Measurements from ENCODE around the gene ZNF808. TPM values are rescaled to one million over a fixed set of nuclear protein-coding genes. Genes with fewer than 3 reads are reported as not detected.

Gene ZNF808
- total RNA-seq, 2 donors from 2014 or later = 27.9 to 28.7 TPM

DNA sequence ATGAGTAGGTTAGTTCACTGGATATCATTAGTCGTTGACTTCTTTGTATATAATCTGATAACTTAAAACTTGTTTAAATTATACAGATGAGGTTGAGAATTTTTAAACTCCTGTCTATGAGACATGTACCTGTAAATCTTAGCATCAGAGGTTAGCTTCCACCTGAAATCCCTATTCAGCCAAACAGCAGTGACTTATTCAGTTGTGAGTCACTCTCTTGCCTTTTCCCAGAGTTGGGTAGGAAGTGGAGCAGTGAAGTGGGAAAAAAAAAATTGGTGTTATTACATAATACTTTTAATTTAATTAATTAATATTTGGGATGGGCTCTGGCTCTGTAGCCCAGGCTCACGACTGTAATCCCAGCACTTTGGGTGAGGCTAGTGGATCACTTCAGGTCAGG, 75.5 kb downstream of the ZNF808 start:
- no peak overlapping the region for H3K27ac ChIP-seq
- intact Hi-C loops (cut with DNase I) = no loop called here
- H3K4me3 ChIP-seq = no peak overlapping the region
- no peaks in the 10 kb centered on the region for H3K36me3 ChIP-seq
- TF ChIP-seq, protein P1, sequence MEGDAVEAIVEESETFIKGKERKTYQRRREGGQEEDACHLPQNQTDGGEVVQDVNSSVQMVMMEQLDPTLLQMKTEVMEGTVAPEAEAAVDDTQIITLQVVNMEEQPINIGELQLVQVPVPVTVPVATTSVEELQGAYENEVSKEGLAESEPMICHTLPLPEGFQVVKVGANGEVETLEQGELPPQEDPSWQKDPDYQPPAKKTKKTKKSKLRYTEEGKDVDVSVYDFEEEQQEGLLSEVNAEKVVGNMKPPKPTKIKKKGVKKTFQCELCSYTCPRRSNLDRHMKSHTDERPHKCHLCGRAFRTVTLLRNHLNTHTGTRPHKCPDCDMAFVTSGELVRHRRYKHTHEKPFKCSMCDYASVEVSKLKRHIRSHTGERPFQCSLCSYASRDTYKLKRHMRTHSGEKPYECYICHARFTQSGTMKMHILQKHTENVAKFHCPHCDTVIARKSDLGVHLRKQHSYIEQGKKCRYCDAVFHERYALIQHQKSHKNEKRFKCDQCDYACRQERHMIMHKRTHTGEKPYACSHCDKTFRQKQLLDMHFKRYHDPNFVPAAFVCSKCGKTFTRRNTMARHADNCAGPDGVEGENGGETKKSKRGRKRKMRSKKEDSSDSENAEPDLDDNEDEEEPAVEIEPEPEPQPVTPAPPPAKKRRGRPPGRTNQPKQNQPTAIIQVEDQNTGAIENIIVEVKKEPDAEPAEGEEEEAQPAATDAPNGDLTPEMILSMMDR (IDR thresholded peaks at IDR 0.05) = no peak
- no peak for DNase-seq
- H3K27me3 ChIP-seq = no peaks in the 10 kb centered on the region
- H3K9me3 ChIP-seq = no peaks in the 10 kb centered on the region
- no peak overlapping the region for H3K9ac ChIP-seq (ENCODE audit: low read depth in 2 of 2, low read length in 2 of 2)
- H3K4me1 ChIP-seq = no peaks in the 10 kb centered on the region

DNA sequence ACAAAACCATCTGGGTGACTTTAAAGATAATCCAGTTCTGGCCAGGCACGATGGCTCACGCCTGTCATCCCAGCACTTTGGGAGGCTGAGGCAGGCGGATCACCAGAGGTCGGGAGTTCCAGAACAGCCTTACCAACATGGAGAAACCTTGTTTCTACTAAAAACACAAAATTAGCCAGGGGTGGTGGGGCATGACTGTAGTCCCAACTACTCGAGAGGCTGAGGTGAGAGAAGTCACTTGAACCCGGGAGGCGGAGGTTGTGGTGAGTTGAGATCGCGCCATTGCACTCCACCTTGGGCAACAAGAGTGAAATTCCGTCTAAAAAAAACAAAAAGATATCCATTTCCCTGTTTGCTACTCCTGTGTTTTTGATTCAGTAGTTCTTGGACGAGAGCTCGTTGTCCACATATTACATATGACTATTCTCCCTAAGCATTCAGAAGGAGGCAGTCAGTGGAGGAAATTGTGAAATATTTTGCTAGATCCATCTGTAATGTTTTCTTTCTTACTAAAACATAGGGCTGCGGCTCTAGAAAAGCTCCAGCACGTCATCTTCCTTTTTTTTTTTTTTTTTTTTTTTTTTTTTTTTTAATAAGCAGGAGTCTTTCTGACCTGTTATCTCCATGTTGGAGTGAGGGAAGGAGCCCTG, 76.2 kb downstream of the ZNF808 start:
- no peaks in the 10 kb centered on the region for H3K36me3 ChIP-seq
- no peaks in the 10 kb centered on the region for H3K9me3 ChIP-seq
- TF ChIP-seq, protein P1 (IDR thresholded peaks at IDR 0.05) = no peak
- no peak overlapping the region for H3K9ac ChIP-seq (ENCODE audit: low read depth in 2 of 2, low read length in 2 of 2)
- intact Hi-C loops (cut with DNase I) = no loop called here
- H3K4me1 ChIP-seq = no peaks in the 10 kb centered on the region
- no peak overlapping the region for H3K4me3 ChIP-seq
- H3K27me3 ChIP-seq = no peaks in the 10 kb centered on the region
- H3K27ac ChIP-seq = no peak overlapping the region
- no peak for DNase-seq

Other genes with a start within 250 kb of the ZNF808 start
- 10 to 100 TPM; 13.2 TPM for gene ZNF480, start 230.5 kb upstream of the ZNF808 start, total RNA-seq
- 1 to 10 TPM in 1 of 2 donors, under 1 TPM in 1; 0.84 to 1.6 TPM for gene ZNF610, start 191.4 kb upstream of the ZNF808 start, total RNA-seq
- 1 to 10 TPM; 8.1 to 8.3 TPM for gene ZNF880, start 157.7 kb upstream of the ZNF808 start, total RNA-seq
- gene ZNF528, start 129.8 kb upstream of the ZNF808 start, total RNA-seq = 10 to 100 TPM in 1 of 2 donors, 1 to 10 TPM in 1; 7.8 to 11.5 TPM
- gene ZNF534, start 98.5 kb upstream of the ZNF808 start, total RNA-seq = under 1 TPM in 1 of 2 donors, not detected in 1; 0.12 TPM
- gene ZNF578, start 74.1 kb upstream of the ZNF808 start, total RNA-seq = under 1 TPM; 0.27 to 0.40 TPM
- 10 to 100 TPM; 20.2 to 20.6 TPM for gene ZNF701, start 42.6 kb downstream of the ZNF808 start, total RNA-seq
- gene ZNF83, start 110.7 kb downstream of the ZNF808 start, total RNA-seq = 10 to 100 TPM in 1 of 2 donors, 1 to 10 TPM in 1; 9.6 to 19.7 TPM
- 10 to 100 TPM in 1 of 2 donors, 1 to 10 TPM in 1; 9.8 to 17.7 TPM for gene ZNF611, start 207.4 kb downstream of the ZNF808 start, total RNA-seq

Measured in colonic mucosa (tissue), 4 donors.